GM18517 (cell line): ENCODE measurements around the gene TLX2.
"Not testable (repeated sequence)": the region's sequence is repeated elsewhere in the genome, so short reads cannot be mapped to it uniquely, and the experiment has no call there.

Experiments used
- ATAC-seq: cut with Tn5 transposase; IDR thresholded peaks from one replicate; pipeline ENCODE4 v1.9.1; 2021; ENCODE audit warnings: mild to moderate bottlenecking, moderate library complexity; ENCODE audit not compliant: unreplicated experiment

TLX2 gene

GRCh38 chr2:74553892-74554819 is 39.9 kb downstream of the TLX2 start, which contains the start of the genes DOK1 and LOXL3:
Gene DOK1, plus strand, starts transcription at chr2:74554720. Its CDS starts 35 bp downstream, at chr2:74554755.
Gene LOXL3, minus strand, starts transcription at chr2:74553942. Its CDS starts 1,308 bp downstream, at chr2:74552634.
- ATAC-seq = peak; percentile 55

- ATAC-seq = peak; percentile 38
These were observed 40.7 kb downstream of the TLX2 start for GRCh38 chr2:74554820-74555531.

GRCh38 chr2:74555610-74556103 is 41.4 kb downstream of the TLX2 start:
- ATAC-seq = no peak

- no peak for ATAC-seq
These were observed 41.9 kb downstream of the TLX2 start for GRCh38 chr2:74556159-74556558.

GRCh38 chr2:74556831-74557370 is 42.7 kb downstream of the TLX2 start:
- no peak for ATAC-seq

GRCh38 chr2:74558284-74559230 is 44.3 kb downstream of the TLX2 start:
- no peak for ATAC-seq

- no peak for ATAC-seq
These were observed 45.7 kb downstream of the TLX2 start for GRCh38 chr2:74559912-74560311.

GRCh38 chr2:74560591-74560990 is 46.3 kb downstream of the TLX2 start:
- no peak for ATAC-seq

- not testable (repeated sequence) for ATAC-seq
These were observed 46.8 kb downstream of the TLX2 start for GRCh38 chr2:74561022-74561421.

- no peak for ATAC-seq
These were observed 48.0 kb downstream of the TLX2 start for GRCh38 chr2:74562126-74562775.

GRCh38 chr2:74564222-74564621 is 50.0 kb downstream of the TLX2 start:
- ATAC-seq = no peak

- ATAC-seq = no peak
These were observed 52.0 kb downstream of the TLX2 start for GRCh38 chr2:74566076-74566753.

GRCh38 chr2:74566754-74567085 is 52.5 kb downstream of the TLX2 start:
- ATAC-seq = no peak
